ENCODE results near the gene SEZ6L2.
"Not testable (repeated sequence)": the region's sequence is repeated elsewhere in the genome, so short reads cannot be mapped to it uniquely, and the experiment has no call there.

Gene SEZ6L2

GRCh38 chr16:29875206-29875605, 24.1 kb downstream of the SEZ6L2 start:
- peaks cover 16% of the 10 kb centered on the region for H3K27me3 ChIP-seq (ENCODE audit: control insufficient read depth, insufficient read depth, low read length)
- no peak overlapping the region for H3K4me3 ChIP-seq (ENCODE audit: low read length)
- no peaks in the 10 kb centered on the region for H3K36me3 ChIP-seq (ENCODE audit: control insufficient read depth, insufficient read depth, low read length)
- H3K9ac ChIP-seq (ENCODE audit: low read length): no peak overlapping the region
- peaks cover 3% of the 10 kb centered on the region for H3K4me1 ChIP-seq (ENCODE audit: control insufficient read depth, insufficient read depth, low read length)
- no peaks in the 10 kb centered on the region for H3K9me3 ChIP-seq (ENCODE audit: control insufficient read depth, low read length)

GRCh38 chr16:29873319-29873718, 26.0 kb downstream of the SEZ6L2 start:
- H3K4me1 ChIP-seq (ENCODE audit: control insufficient read depth, insufficient read depth, low read length): peaks cover 3% of the 10 kb centered on the region
- no peaks in the 10 kb centered on the region for H3K9me3 ChIP-seq (ENCODE audit: control insufficient read depth, low read length)
- H3K36me3 ChIP-seq (ENCODE audit: control insufficient read depth, insufficient read depth, low read length): no peaks in the 10 kb centered on the region
- no peak overlapping the region for H3K9ac ChIP-seq (ENCODE audit: low read length)
- H3K4me3 ChIP-seq (ENCODE audit: low read length): no peak overlapping the region
- H3K27me3 ChIP-seq (ENCODE audit: control insufficient read depth, insufficient read depth, low read length): peaks cover 16% of the 10 kb centered on the region

GRCh38 chr16:29871822-29872546, 27.4 kb downstream of the SEZ6L2 start:
- Histone ChIP-seq H3K4me1 (ENCODE audit: control insufficient read depth, insufficient read depth, low read length) (peaks cover 3% of the 10 kb centered on the region), H3K4me3 (ENCODE audit: low read length) (no peak overlapping the region), H3K9ac (ENCODE audit: low read length) (no peak overlapping the region), H3K27me3 (ENCODE audit: control insufficient read depth, insufficient read depth, low read length) (peaks cover 9% of the 10 kb centered on the region), H3K9me3 (ENCODE audit: control insufficient read depth, low read length) (no peaks in the 10 kb centered on the region), H3K36me3 (ENCODE audit: control insufficient read depth, insufficient read depth, low read length) (no peaks in the 10 kb centered on the region)

- H3K36me3 ChIP-seq (ENCODE audit: control insufficient read depth, insufficient read depth, low read length); H3K4me1 ChIP-seq (ENCODE audit: control insufficient read depth, insufficient read depth, low read length); H3K4me3 ChIP-seq (ENCODE audit: low read length); H3K9me3 ChIP-seq (ENCODE audit: control insufficient read depth, low read length); H3K27me3 ChIP-seq (ENCODE audit: control insufficient read depth, insufficient read depth, low read length); H3K9ac ChIP-seq (ENCODE audit: low read length): not testable (repeated sequence)
These were observed 30.3 kb downstream of the SEZ6L2 start for GRCh38 chr16:29869067-29869466.

- Histone ChIP-seq H3K27me3 (ENCODE audit: control insufficient read depth, insufficient read depth, low read length) (no peaks in the 10 kb centered on the region), H3K9me3 (ENCODE audit: control insufficient read depth, low read length) (no peaks in the 10 kb centered on the region), H3K36me3 (ENCODE audit: control insufficient read depth, insufficient read depth, low read length) (no peaks in the 10 kb centered on the region), H3K4me1 (ENCODE audit: control insufficient read depth, insufficient read depth, low read length) (peaks cover 3% of the 10 kb centered on the region), H3K9ac (ENCODE audit: low read length) (no peak overlapping the region), H3K4me3 (ENCODE audit: low read length) (no peak overlapping the region)
These were observed 30.8 kb downstream of the SEZ6L2 start for GRCh38 chr16:29868396-29869009.

- H3K4me1 ChIP-seq (ENCODE audit: control insufficient read depth, insufficient read depth, low read length): peaks cover 25% of the 10 kb centered on the region
- H3K27me3 ChIP-seq (ENCODE audit: control insufficient read depth, insufficient read depth, low read length): no peaks in the 10 kb centered on the region
- H3K9ac ChIP-seq (ENCODE audit: low read length): no peak overlapping the region
- H3K9me3 ChIP-seq (ENCODE audit: control insufficient read depth, low read length): no peaks in the 10 kb centered on the region
- H3K36me3 ChIP-seq (ENCODE audit: control insufficient read depth, insufficient read depth, low read length): no peaks in the 10 kb centered on the region
- no peak overlapping the region for H3K4me3 ChIP-seq (ENCODE audit: low read length)
These were observed 35.1 kb downstream of the SEZ6L2 start for GRCh38 chr16:29864205-29864604.

GRCh38 chr16:29863669-29863984, 35.7 kb downstream of the SEZ6L2 start:
- H3K9ac ChIP-seq (ENCODE audit: low read length): no peak overlapping the region

DNA sequence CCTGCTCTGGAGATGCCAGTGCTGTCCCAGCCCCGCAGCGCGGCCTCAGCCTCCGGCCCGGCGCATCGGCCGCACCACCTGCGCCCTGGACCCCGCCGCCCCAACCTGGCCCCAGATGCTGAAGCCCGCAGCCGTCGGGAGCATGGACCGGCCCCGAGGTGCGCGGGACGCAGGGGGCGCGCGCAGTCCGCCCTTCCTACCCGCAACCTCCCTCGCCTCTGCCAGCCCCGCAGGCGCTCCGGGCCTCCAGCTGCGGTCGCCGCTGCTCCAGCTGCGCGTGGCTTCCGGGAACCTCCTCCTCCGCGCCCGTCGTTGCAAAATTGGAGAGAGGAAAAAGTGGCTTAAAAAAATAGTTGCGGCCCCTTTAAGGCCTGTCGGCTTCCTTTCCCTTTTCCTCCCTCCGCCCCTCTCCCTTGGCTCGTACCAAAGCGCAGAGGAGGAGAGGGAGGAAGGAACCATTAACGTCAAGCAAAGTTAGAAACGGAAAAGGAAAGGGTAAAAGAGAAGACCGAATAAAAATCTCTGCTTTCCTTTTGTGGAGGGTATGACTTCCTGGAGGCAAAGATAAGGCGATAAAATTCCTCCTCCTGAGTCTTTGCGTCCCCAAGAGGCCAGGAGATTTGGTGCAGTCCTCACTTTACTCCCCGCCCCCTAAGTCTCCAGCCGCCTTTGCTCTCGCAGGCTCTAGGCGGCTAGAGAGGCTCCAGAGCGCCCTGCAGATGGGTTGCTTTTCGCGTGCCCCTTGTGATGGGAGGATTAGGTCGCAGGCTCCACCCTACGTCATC, 36.3 kb downstream of the SEZ6L2 start, which contains the start of gene CDIPT:
TSS of gene CDIPT (minus strand) at position 343 of the 785 bp plus-strand sequence. CDS start 369 bp downstream, outside the sequence.
- Histone ChIP-seq H3K36me3 (ENCODE audit: control insufficient read depth, insufficient read depth, low read length) (no peaks in the 10 kb centered on the region), H3K4me3 (ENCODE audit: low read length) (peak within 1 kb of the TSS; percentile 82), H3K9ac (ENCODE audit: low read length) (peak within 1 kb of the TSS; percentile 90), H3K9me3 (ENCODE audit: control insufficient read depth, low read length) (no peaks in the 10 kb centered on the region), H3K27me3 (ENCODE audit: control insufficient read depth, insufficient read depth, low read length) (no peaks in the 10 kb centered on the region), H3K4me1 (ENCODE audit: control insufficient read depth, insufficient read depth, low read length) (peaks cover 25% of the 10 kb centered on the region)

More at GRCh38 chr16:29863669-29863984, 35.7 kb downstream of the SEZ6L2 start:
- Histone ChIP-seq H3K27me3 (ENCODE audit: control insufficient read depth, insufficient read depth, low read length) (no peaks in the 10 kb centered on the region), H3K4me3 (ENCODE audit: low read length) (no peak overlapping the region), H3K36me3 (ENCODE audit: control insufficient read depth, insufficient read depth, low read length) (no peaks in the 10 kb centered on the region), H3K4me1 (ENCODE audit: control insufficient read depth, insufficient read depth, low read length) (peaks cover 25% of the 10 kb centered on the region), H3K9me3 (ENCODE audit: control insufficient read depth, low read length) (no peaks in the 10 kb centered on the region)

DNA sequence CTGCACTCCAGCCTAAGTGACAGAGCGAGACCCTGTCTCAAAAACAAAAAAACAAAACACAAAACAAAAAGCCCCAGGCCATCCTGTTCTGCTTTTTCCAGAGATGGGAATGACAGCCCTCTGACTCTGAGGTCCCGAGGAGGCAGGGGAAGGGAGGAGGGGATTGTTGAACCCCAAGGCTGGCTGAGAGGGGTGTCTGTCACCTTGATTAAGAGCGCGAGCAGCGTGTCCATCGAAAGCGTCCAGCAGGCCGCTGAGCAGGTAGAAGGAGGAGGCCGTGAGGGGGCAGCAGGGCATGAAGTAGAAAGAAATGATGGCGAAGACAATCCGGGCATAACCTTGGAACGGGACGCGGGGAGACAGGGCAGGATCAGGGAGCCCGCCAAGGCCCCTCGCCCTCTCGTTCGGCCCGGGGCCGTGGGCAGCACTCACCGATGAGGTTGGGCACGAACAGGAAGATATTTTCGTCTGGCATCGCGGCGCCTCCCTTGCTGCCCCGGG, 36.9 kb downstream of the SEZ6L2 start:
- H3K4me3 ChIP-seq (ENCODE audit: low read length): peak overlapping the region; percentile 82
- peak overlapping the region; percentile 90 for H3K9ac ChIP-seq (ENCODE audit: low read length)
- no peaks in the 10 kb centered on the region for H3K36me3 ChIP-seq (ENCODE audit: control insufficient read depth, insufficient read depth, low read length)
- peaks cover 25% of the 10 kb centered on the region for H3K4me1 ChIP-seq (ENCODE audit: control insufficient read depth, insufficient read depth, low read length)
- no peaks in the 10 kb centered on the region for H3K9me3 ChIP-seq (ENCODE audit: control insufficient read depth, low read length)
- H3K27me3 ChIP-seq (ENCODE audit: control insufficient read depth, insufficient read depth, low read length): no peaks in the 10 kb centered on the region

DNA sequence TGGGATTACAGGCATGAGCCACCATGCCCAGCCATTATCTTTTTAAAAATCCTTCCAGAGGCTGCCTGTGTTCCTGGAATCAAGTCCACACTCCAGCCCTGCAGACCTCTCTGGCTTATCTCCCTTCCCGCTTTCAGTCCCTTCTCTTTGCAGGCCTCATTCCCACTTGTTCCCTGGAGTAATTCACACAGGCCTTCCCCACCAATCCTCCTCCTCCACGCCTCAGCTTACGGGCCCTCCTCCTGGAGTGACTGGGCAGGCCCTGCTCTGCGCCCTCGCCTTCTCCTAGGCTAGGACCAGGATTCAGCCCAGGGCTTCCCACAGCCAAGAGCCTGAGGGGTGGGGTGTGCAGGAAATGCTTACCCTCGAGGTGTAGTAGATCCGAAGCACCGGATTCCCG, 39.1 kb downstream of the SEZ6L2 start:
- Histone ChIP-seq H3K4me1 (ENCODE audit: control insufficient read depth, insufficient read depth, low read length) (peaks cover 36% of the 10 kb centered on the region), H3K9ac (ENCODE audit: low read length) (no peak overlapping the region), H3K27me3 (ENCODE audit: control insufficient read depth, insufficient read depth, low read length) (no peaks in the 10 kb centered on the region), H3K4me3 (ENCODE audit: low read length) (no peak overlapping the region), H3K9me3 (ENCODE audit: control insufficient read depth, low read length) (no peaks in the 10 kb centered on the region), H3K36me3 (ENCODE audit: control insufficient read depth, insufficient read depth, low read length) (no peaks in the 10 kb centered on the region)

DNA sequence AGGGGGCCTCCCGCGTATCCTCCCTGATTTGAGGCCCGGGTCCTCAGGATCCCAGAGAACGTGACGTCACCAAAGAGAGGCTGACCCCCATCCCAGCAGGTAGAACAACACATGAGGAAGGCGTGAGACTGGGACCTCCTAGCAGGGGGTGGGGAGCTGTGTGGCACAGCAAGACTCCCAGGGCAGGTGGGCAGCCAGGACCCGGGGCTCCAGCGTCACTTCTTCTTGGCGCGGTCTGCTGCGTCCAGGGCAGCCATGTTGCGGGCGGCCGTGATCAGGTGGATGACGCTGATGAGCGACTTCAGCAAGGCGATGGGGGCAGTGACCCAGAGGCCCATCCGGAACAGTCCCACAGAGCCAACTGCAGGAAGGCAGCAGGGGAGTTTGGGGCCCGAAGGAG, 40.4 kb downstream of the SEZ6L2 start:
- Histone ChIP-seq H3K4me1 (ENCODE audit: control insufficient read depth, insufficient read depth, low read length) (peaks cover 37% of the 10 kb centered on the region), H3K9ac (ENCODE audit: low read length) (no peak overlapping the region), H3K27me3 (ENCODE audit: control insufficient read depth, insufficient read depth, low read length) (no peaks in the 10 kb centered on the region), H3K4me3 (ENCODE audit: low read length) (no peak overlapping the region), H3K36me3 (ENCODE audit: control insufficient read depth, insufficient read depth, low read length) (no peaks in the 10 kb centered on the region), H3K9me3 (ENCODE audit: control insufficient read depth, low read length) (no peaks in the 10 kb centered on the region)
